ENCODE measurements around the gene FOXK1. TPM values are rescaled to one million over a fixed set of nuclear protein-coding genes. Genes with fewer than 3 reads are reported as not detected.

Gene FOXK1
- total RNA-seq, 1 experiment from 2014 or later = 17.4 TPM

DNA sequence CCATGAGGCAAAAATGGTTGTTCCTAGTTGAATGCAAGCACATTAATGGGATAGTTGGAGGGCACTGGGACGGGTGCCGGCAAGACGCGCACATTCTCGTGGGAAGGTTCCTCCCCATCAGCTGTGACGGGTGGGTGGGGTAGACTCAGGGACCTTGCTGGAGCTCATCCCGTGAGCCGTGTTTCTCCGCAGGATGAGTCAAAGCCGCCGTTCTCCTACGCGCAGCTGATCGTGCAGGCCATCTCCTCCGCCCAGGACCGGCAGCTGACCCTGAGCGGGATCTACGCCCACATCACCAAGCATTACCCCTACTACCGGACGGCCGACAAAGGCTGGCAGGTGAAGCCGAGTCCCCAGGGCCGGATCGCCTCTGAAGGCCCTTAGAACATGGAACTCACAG, 73.0 kb downstream of the FOXK1 start:
- peaks cover 69% of the 10 kb centered on the region for H3K36me3 ChIP-seq
- H3K4me3 ChIP-seq = no peak overlapping the region
- no peak for DNase-seq (ENCODE audit: low read depth in 1 of 2, low spot score in 2 of 2)

DNA sequence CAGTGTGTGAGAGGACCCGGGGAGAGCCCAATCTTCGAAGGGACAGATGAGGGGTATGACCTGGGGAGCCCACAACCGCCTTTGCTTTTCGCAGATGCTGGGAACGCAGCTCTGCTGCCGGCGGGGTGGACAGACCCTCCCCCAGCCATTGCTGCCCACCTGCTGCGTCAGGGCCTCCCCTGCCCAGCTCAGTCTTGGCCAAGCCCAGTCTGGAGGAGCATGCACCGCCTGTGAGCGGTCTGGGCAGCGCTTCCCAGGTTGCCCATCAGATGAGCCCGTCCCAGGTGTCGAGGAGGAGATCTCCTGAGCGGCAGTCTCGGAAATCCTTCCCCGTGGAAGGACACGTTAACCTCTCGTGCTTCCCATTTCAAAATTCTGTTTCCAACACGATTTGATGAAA, 76.0 kb downstream of the FOXK1 start:
- H3K27me3 ChIP-seq (replicated peaks) = no peaks in the 10 kb centered on the region
- no peak for DNase-seq (ENCODE audit: low read depth in 1 of 2, low spot score in 2 of 2)
- peaks cover 89% of the 10 kb centered on the region for H3K36me3 ChIP-seq
- H3K4me1 ChIP-seq (replicated peaks) = no peaks in the 10 kb centered on the region
- H3K9me3 ChIP-seq (replicated peaks) = no peaks in the 10 kb centered on the region
- no peak overlapping the region for H3K27ac ChIP-seq
- H3K4me3 ChIP-seq = no peak overlapping the region

More for the DNA sequence above, 73.0 kb downstream of the FOXK1 start:
- no peak overlapping the region for H3K27ac ChIP-seq
- H3K27me3 ChIP-seq (replicated peaks) = no peaks in the 10 kb centered on the region
- no peaks in the 10 kb centered on the region for H3K9me3 ChIP-seq (replicated peaks)
- no peaks in the 10 kb centered on the region for H3K4me1 ChIP-seq (replicated peaks)

DNA sequence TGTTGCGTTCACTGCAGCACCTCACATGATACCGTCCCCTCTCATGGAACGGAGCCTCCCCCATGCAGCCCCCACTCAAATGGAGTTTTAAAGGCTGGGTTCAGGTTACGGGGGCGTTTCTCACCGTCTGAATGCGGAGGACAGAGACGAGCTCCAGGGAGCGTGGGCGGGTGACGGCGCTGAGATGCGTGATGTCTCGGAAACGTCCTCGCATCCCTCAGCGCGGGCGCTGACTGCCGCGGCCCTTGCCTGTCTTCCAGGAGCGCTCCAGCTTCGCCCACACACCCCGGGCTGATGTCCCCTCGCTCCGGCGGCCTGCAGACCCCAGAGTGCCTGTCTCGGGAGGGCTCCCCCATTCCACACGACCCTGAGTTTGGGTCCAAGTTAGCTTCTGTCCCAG, 76.7 kb downstream of the FOXK1 start:
- Histone ChIP-seq H3K4me1 (replicated peaks) (no peaks in the 10 kb centered on the region), H3K4me3 (no peak overlapping the region), H3K36me3 (peaks cover 90% of the 10 kb centered on the region), H3K9me3 (replicated peaks) (no peaks in the 10 kb centered on the region), H3K27ac (no peak overlapping the region), H3K27me3 (replicated peaks) (no peaks in the 10 kb centered on the region)
- no peak for DNase-seq (ENCODE audit: low read depth in 1 of 2, low spot score in 2 of 2)

GRCh38 chr7:4759211-4759610, 77.1 kb downstream of the FOXK1 start:
- Histone ChIP-seq H3K9me3 (replicated peaks) (no peaks in the 10 kb centered on the region), H3K36me3 (peaks cover 91% of the 10 kb centered on the region)

DNA sequence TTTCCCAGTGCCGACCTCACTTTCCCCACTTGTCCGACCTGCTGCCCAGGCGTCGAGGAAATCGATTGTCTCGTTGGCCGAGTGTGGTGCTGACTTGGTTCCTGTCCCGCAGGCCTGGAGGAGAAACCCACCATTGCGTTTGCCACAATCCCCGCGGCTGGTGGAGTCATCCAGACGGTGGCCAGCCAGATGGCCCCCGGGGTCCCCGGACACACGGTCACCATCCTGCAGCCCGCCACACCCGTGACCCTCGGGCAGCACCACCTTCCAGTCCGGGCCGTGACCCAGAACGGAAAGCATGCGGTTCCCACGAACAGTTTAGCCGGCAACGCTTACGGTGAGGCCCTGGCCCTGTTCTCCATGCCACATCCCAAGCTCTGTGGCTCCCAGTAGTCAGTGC, 78.9 kb downstream of the FOXK1 start:
- H3K27ac ChIP-seq = no peak overlapping the region
- H3K27me3 ChIP-seq (replicated peaks) = no peaks in the 10 kb centered on the region
- H3K4me3 ChIP-seq = no peak overlapping the region
- DNase-seq (ENCODE audit: low read depth in 1 of 2, low spot score in 2 of 2) = no peak
- H3K4me1 ChIP-seq (replicated peaks) = no peaks in the 10 kb centered on the region
- H3K9me3 ChIP-seq (replicated peaks) = no peaks in the 10 kb centered on the region
- peaks cover 91% of the 10 kb centered on the region for H3K36me3 ChIP-seq

More at GRCh38 chr7:4759211-4759610, 77.1 kb downstream of the FOXK1 start:
- Histone ChIP-seq H3K4me3 (no peak overlapping the region), H3K4me1 (replicated peaks) (no peaks in the 10 kb centered on the region), H3K27ac (no peak overlapping the region), H3K27me3 (replicated peaks) (no peaks in the 10 kb centered on the region)
- DNase-seq (ENCODE audit: low read depth in 1 of 2, low spot score in 2 of 2) = no peak

- Histone ChIP-seq H3K27me3 (replicated peaks) (no peaks in the 10 kb centered on the region), H3K4me1 (replicated peaks) (no peaks in the 10 kb centered on the region), H3K4me3 (no peak overlapping the region), H3K9me3 (replicated peaks) (no peaks in the 10 kb centered on the region), H3K36me3 (peaks cover 84% of the 10 kb centered on the region), H3K27ac (no peak overlapping the region)
- DNase-seq (ENCODE audit: low read depth in 1 of 2, low spot score in 2 of 2) = peak in 1 of 2 experiments; percentile 49
Measured at GRCh38 chr7:4762121-4763055, 80.3 kb downstream of the FOXK1 start.

GRCh38 chr7:4763091-4763793, 81.1 kb downstream of the FOXK1 start:
- Histone ChIP-seq H3K27ac (no peak overlapping the region), H3K4me1 (replicated peaks) (no peaks in the 10 kb centered on the region), H3K27me3 (replicated peaks) (no peaks in the 10 kb centered on the region), H3K4me3 (no peak overlapping the region), H3K36me3 (peaks cover 80% of the 10 kb centered on the region), H3K9me3 (replicated peaks) (no peaks in the 10 kb centered on the region)
- no peak for DNase-seq (ENCODE audit: low read depth in 1 of 2, low spot score in 2 of 2)

DNA sequence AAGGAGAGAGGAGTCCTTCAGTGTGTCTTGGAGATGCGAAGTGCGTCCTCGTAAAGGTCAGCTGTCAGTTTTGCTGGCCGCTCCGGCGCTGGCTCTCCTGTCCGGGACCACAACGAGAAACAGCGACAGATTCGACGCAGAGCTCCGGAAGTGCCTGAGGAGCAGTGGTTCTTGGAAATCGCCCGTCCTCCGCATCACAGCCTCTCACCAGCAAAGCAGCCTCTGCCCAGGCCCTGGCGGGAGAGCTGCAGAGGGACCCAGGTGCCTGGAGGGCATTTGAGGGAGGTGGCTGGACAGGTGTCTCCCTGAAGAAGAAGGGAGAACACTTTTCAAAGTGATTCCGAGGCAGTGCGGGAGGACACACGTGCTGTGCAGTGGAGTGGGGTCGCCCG, 81.7 kb downstream of the FOXK1 start:
- Histone ChIP-seq H3K27me3 (replicated peaks) (no peaks in the 10 kb centered on the region), H3K4me1 (replicated peaks) (no peaks in the 10 kb centered on the region), H3K4me3 (no peak overlapping the region), H3K9me3 (replicated peaks) (no peaks in the 10 kb centered on the region), H3K27ac (no peak overlapping the region), H3K36me3 (peaks cover 75% of the 10 kb centered on the region)
- DNase-seq (ENCODE audit: low read depth in 1 of 2, low spot score in 2 of 2) = no peak

- no peaks in the 10 kb centered on the region for H3K27me3 ChIP-seq (replicated peaks)
- DNase-seq (ENCODE audit: low read depth in 1 of 2, low spot score in 2 of 2) = no peak
- H3K4me1 ChIP-seq (replicated peaks) = peaks cover 3% of the 10 kb centered on the region
- no peak overlapping the region for H3K4me3 ChIP-seq
- no peak overlapping the region for H3K27ac ChIP-seq
- no peaks in the 10 kb centered on the region for H3K9me3 ChIP-seq (replicated peaks)
- peaks cover 70% of the 10 kb centered on the region for H3K36me3 ChIP-seq
Measured at GRCh38 chr7:4764402-4765007, 82.4 kb downstream of the FOXK1 start.

DNA sequence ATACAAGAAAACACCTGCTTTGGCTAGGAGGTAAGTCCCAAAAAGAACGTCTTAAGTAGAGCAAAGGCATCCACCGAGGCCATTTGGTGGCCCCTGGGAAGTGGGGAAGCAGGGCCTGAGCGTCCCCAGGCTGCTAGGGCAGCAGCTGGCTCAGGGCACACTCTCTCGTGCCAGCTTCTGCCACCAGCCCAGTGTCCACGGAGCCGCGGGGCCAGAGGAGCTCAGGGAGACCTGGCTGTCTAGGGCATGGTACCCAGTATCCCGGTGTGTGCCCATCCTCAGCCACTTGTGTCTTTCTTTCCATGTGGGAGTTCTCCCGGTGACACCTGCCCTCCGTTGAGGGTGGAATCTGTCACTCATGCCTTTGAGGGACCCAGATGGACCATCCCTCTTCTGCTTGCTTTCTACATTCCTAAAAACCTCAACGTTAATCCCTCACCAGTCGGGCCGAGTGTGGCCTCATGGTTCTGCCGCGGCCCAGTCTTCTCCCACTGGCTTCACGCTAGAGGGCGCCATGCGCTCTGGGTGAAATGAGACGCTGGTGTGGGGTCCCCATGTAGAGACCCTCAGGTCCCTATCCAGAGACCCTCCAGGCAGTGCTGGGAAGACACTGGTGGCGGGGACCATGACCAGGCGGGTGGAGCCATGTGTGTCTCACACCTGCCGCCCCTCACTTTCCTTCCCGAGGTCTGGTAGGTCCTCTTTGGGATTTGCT, 83.8 kb downstream of the FOXK1 start:
- no peak overlapping the region for H3K27ac ChIP-seq
- H3K27me3 ChIP-seq (replicated peaks) = no peaks in the 10 kb centered on the region
- H3K4me3 ChIP-seq = no peak overlapping the region
- no peaks in the 10 kb centered on the region for H3K9me3 ChIP-seq (replicated peaks)
- H3K4me1 ChIP-seq (replicated peaks) = peaks cover 10% of the 10 kb centered on the region
- peaks cover 62% of the 10 kb centered on the region for H3K36me3 ChIP-seq
- DNase-seq (ENCODE audit: low read depth in 1 of 2, low spot score in 2 of 2) = no peak

GRCh38 chr7:4766666-4767519, 84.8 kb downstream of the FOXK1 start:
- no peak overlapping the region for H3K4me3 ChIP-seq
- H3K4me1 ChIP-seq (replicated peaks) = peaks cover 10% of the 10 kb centered on the region
- DNase-seq (ENCODE audit: low read depth in 1 of 2, low spot score in 2 of 2) = no peak
- no peaks in the 10 kb centered on the region for H3K27me3 ChIP-seq (replicated peaks)
- H3K36me3 ChIP-seq = peaks cover 53% of the 10 kb centered on the region
- no peaks in the 10 kb centered on the region for H3K9me3 ChIP-seq (replicated peaks)
- H3K27ac ChIP-seq = no peak overlapping the region

- Histone ChIP-seq H3K9me3 (replicated peaks) (no peaks in the 10 kb centered on the region), H3K4me3 (no peak overlapping the region), H3K4me1 (replicated peaks) (peaks cover 10% of the 10 kb centered on the region), H3K27ac (no peak overlapping the region), H3K36me3 (peaks cover 38% of the 10 kb centered on the region), H3K27me3 (replicated peaks) (no peaks in the 10 kb centered on the region)
- no peak for DNase-seq (ENCODE audit: low read depth in 1 of 2, low spot score in 2 of 2)
Measured at GRCh38 chr7:4768597-4769569, 86.8 kb downstream of the FOXK1 start.

All from SJSA1 (cell line).